Measurements from ENCODE around the gene PDE6C. TPM values are rescaled to one million over a fixed set of nuclear protein-coding genes. Genes with fewer than 3 reads are reported as not detected.

Gene PDE6C
- not detected for total RNA-seq

- no peak within 1 kb of the TSS for H3K4me3 Mint-ChIP-seq
- peaks cover 10% of the 10 kb centered on the region for H3K27me3 Mint-ChIP-seq
- peaks cover 1% of the 10 kb centered on the region for H3K9me3 Mint-ChIP-seq
- H3K4me1 Mint-ChIP-seq, result no peaks in the 10 kb centered on the region
- ATAC-seq (replicated peaks), result no peak
- H3K36me3 Mint-ChIP-seq (ENCODE audit: low read depth), result no peaks in the 10 kb centered on the region
- H3K27ac Mint-ChIP-seq, result no peak within 1 kb of the TSS
These were observed at the start of gene PDE6C for GRCh38 chr10:93612311-93612710. TSS of gene PDE6C (plus strand) at chr10:93612537. CDS start at chr10:93612726, 189 bp downstream.

GRCh38 chr10:93565446-93565845 lies 46.9 kb upstream of the PDE6C start:
- ATAC-seq (replicated peaks), result no peak
- H3K4me3 Mint-ChIP-seq, result no peak overlapping the region
- H3K9me3 Mint-ChIP-seq, result no peaks in the 10 kb centered on the region
- no peaks in the 10 kb centered on the region for H3K36me3 Mint-ChIP-seq (ENCODE audit: low read depth)
- H3K27ac Mint-ChIP-seq, result no peak overlapping the region
- H3K27me3 Mint-ChIP-seq, result peaks cover 50% of the 10 kb centered on the region
- no peaks in the 10 kb centered on the region for H3K4me1 Mint-ChIP-seq

GRCh38 chr10:93566435-93567276 lies 45.7 kb upstream of the PDE6C start, which contains the start of gene FFAR4:
TSS of gene FFAR4 (plus strand) at chr10:93566665. CDS start at chr10:93566721, 56 bp downstream.
- no peak for ATAC-seq (replicated peaks)

GRCh38 chr10:93567277-93568104 lies 44.8 kb upstream of the PDE6C start:
- no peak for ATAC-seq (replicated peaks)
- no peaks in the 10 kb centered on the region for H3K9me3 Mint-ChIP-seq
- H3K27ac Mint-ChIP-seq, result no peak overlapping the region
- no peaks in the 10 kb centered on the region for H3K4me1 Mint-ChIP-seq
- no peaks in the 10 kb centered on the region for H3K36me3 Mint-ChIP-seq (ENCODE audit: low read depth)
- H3K4me3 Mint-ChIP-seq, result no peak overlapping the region
- H3K27me3 Mint-ChIP-seq, result peaks cover 49% of the 10 kb centered on the region

More at GRCh38 chr10:93566435-93567276, 45.7 kb upstream of the PDE6C start, which contains the start of gene FFAR4:
- no peaks in the 10 kb centered on the region for H3K4me1 Mint-ChIP-seq
- no peak within 1 kb of the TSS for H3K4me3 Mint-ChIP-seq
- H3K36me3 Mint-ChIP-seq (ENCODE audit: low read depth), result no peaks in the 10 kb centered on the region
- peaks cover 50% of the 10 kb centered on the region for H3K27me3 Mint-ChIP-seq
- no peaks in the 10 kb centered on the region for H3K9me3 Mint-ChIP-seq
- no peak within 1 kb of the TSS for H3K27ac Mint-ChIP-seq

GRCh38 chr10:93568105-93568390 lies 44.3 kb upstream of the PDE6C start:
- Mint-ChIP-seq H3K4me3 (no peak overlapping the region), H3K4me1 (no peaks in the 10 kb centered on the region), H3K36me3 (ENCODE audit: low read depth) (no peaks in the 10 kb centered on the region), H3K27me3 (peaks cover 49% of the 10 kb centered on the region), H3K9me3 (no peaks in the 10 kb centered on the region), H3K27ac (no peak overlapping the region)
- ATAC-seq (replicated peaks), result no peak

- Mint-ChIP-seq H3K27me3 (peaks cover 42% of the 10 kb centered on the region), H3K4me1 (no peaks in the 10 kb centered on the region), H3K27ac (no peak overlapping the region), H3K4me3 (no peak overlapping the region), H3K9me3 (no peaks in the 10 kb centered on the region), H3K36me3 (ENCODE audit: low read depth) (no peaks in the 10 kb centered on the region)
- no peak for ATAC-seq (replicated peaks)
These were observed 42.0 kb upstream of the PDE6C start for GRCh38 chr10:93570383-93570782.

GRCh38 chr10:93572606-93573005 lies 39.7 kb upstream of the PDE6C start:
- no peak overlapping the region for H3K4me3 Mint-ChIP-seq
- no peaks in the 10 kb centered on the region for H3K9me3 Mint-ChIP-seq
- ATAC-seq (replicated peaks), result no peak
- H3K36me3 Mint-ChIP-seq (ENCODE audit: low read depth), result no peaks in the 10 kb centered on the region
- H3K27me3 Mint-ChIP-seq, result peaks cover 29% of the 10 kb centered on the region
- H3K4me1 Mint-ChIP-seq, result no peaks in the 10 kb centered on the region
- no peak overlapping the region for H3K27ac Mint-ChIP-seq

GRCh38 chr10:93573051-93573909 lies 39.1 kb upstream of the PDE6C start:
- Mint-ChIP-seq H3K9me3 (no peaks in the 10 kb centered on the region), H3K4me3 (no peak overlapping the region), H3K4me1 (no peaks in the 10 kb centered on the region), H3K27ac (no peak overlapping the region), H3K27me3 (peaks cover 27% of the 10 kb centered on the region), H3K36me3 (ENCODE audit: low read depth) (no peaks in the 10 kb centered on the region)
- no peak for ATAC-seq (replicated peaks)

- H3K27ac Mint-ChIP-seq, result no peak overlapping the region
- no peak overlapping the region for H3K4me3 Mint-ChIP-seq
- peaks cover 26% of the 10 kb centered on the region for H3K27me3 Mint-ChIP-seq
- H3K36me3 Mint-ChIP-seq (ENCODE audit: low read depth), result no peaks in the 10 kb centered on the region
- H3K4me1 Mint-ChIP-seq, result no peaks in the 10 kb centered on the region
- ATAC-seq (replicated peaks), result no peak
- H3K9me3 Mint-ChIP-seq, result no peaks in the 10 kb centered on the region
These were observed 38.4 kb upstream of the PDE6C start for GRCh38 chr10:93573924-93574323.

- Mint-ChIP-seq H3K27me3 (peaks cover 22% of the 10 kb centered on the region), H3K27ac (no peak overlapping the region), H3K4me3 (no peak overlapping the region), H3K9me3 (peaks cover 11% of the 10 kb centered on the region), H3K4me1 (no peaks in the 10 kb centered on the region), H3K36me3 (ENCODE audit: low read depth) (no peaks in the 10 kb centered on the region)
- no peak for ATAC-seq (replicated peaks)
These were observed 35.4 kb upstream of the PDE6C start for GRCh38 chr10:93576888-93577287.

GRCh38 chr10:93577565-93577964 lies 34.8 kb upstream of the PDE6C start:
- Mint-ChIP-seq H3K4me1 (no peaks in the 10 kb centered on the region), H3K9me3 (peaks cover 11% of the 10 kb centered on the region), H3K4me3 (no peak overlapping the region), H3K36me3 (ENCODE audit: low read depth) (no peaks in the 10 kb centered on the region), H3K27ac (no peak overlapping the region), H3K27me3 (peaks cover 17% of the 10 kb centered on the region)
- no peak for ATAC-seq (replicated peaks)

GRCh38 chr10:93579089-93579488 lies 33.2 kb upstream of the PDE6C start:
- no peak for ATAC-seq (replicated peaks)
- Mint-ChIP-seq H3K4me3 (no peak overlapping the region), H3K9me3 (peaks cover 11% of the 10 kb centered on the region), H3K27me3 (peaks cover 17% of the 10 kb centered on the region), H3K4me1 (no peaks in the 10 kb centered on the region), H3K27ac (no peak overlapping the region), H3K36me3 (ENCODE audit: low read depth) (no peaks in the 10 kb centered on the region)

- Mint-ChIP-seq H3K27me3 (peaks cover 17% of the 10 kb centered on the region), H3K4me1 (no peaks in the 10 kb centered on the region), H3K36me3 (ENCODE audit: low read depth) (no peaks in the 10 kb centered on the region), H3K27ac (no peak overlapping the region), H3K4me3 (no peak overlapping the region), H3K9me3 (peaks cover 11% of the 10 kb centered on the region)
- no peak for ATAC-seq (replicated peaks)
These were observed 32.2 kb upstream of the PDE6C start for GRCh38 chr10:93579985-93580711.

GRCh38 chr10:93580828-93581227 lies 31.5 kb upstream of the PDE6C start:
- Mint-ChIP-seq H3K4me3 (no peak overlapping the region), H3K27me3 (peaks cover 17% of the 10 kb centered on the region), H3K36me3 (ENCODE audit: low read depth) (no peaks in the 10 kb centered on the region), H3K4me1 (no peaks in the 10 kb centered on the region), H3K27ac (no peak overlapping the region), H3K9me3 (peaks cover 11% of the 10 kb centered on the region)
- ATAC-seq (replicated peaks), result no peak
